ENCODE results near the gene F9.

The F9 gene

DNA sequence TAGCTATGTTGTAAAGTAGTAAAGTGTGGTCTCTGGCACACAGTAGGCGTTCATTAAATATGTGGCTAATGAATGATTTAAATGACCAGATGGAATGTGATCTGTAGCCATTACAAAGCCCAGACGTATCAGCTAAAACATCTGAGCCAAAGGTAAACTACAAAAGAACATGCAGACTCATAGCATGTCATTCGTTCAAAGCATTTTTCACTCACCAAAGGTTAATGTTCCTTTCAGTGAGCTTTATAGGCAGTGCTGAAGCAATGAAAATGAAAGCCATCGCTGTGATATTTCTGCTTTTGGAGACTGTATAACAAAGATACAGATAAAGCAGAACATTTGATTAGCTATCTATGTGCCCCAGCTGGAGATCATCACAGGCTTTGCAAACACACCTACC is 50.5 kb downstream of the F9 start:
- H3K79me1 ChIP-seq (replicated peaks; ENCODE audit: low read length, poor library complexity, severe bottlenecking): no peaks in the 10 kb centered on the region
- no peak overlapping the region for H2BK120ac ChIP-seq (ENCODE audit: low read depth, low read length)
- H2AK5ac ChIP-seq (ENCODE audit: low read length, severe bottlenecking): no peak overlapping the region
- no peak overlapping the region for H3K18ac ChIP-seq (ENCODE audit: low read depth in 1 of 2, low read length in 2 of 2)
- H3K4me1 ChIP-seq (ENCODE audit: control insufficient read depth, insufficient read depth, low read depth, low read length): no peaks in the 10 kb centered on the region
- no CpG with 5 or more reads among the region's 4 CpGs for WGBS
- no peak overlapping the region for H2AFZ ChIP-seq (ENCODE audit: low read depth, low read length)
- H4K8ac ChIP-seq (ENCODE audit: low read length): no peak overlapping the region
- DNase-seq: no peak
- H3K4me2 ChIP-seq (ENCODE audit: low read length, poor library complexity, severe bottlenecking): no peak overlapping the region
- H3K9me3 ChIP-seq (ENCODE audit: control insufficient read depth, low read length): no peaks in the 10 kb centered on the region
- no peak overlapping the region for H3K9ac ChIP-seq (ENCODE audit: low read length)
- no peak overlapping the region for H3K4me3 ChIP-seq (ENCODE audit: insufficient read depth in 1 of 2, low read depth in 1 of 2, low read length in 2 of 2)
- no peak overlapping the region for H3K4ac ChIP-seq (ENCODE audit: low read depth in 1 of 2, low read length in 2 of 2)
- H2BK5ac ChIP-seq (ENCODE audit: low read depth, low read length, poor library complexity, severe bottlenecking): no peak overlapping the region
- no peak overlapping the region for H2BK15ac ChIP-seq (ENCODE audit: low read depth, poor library complexity, severe bottlenecking)
- H3K14ac ChIP-seq (ENCODE audit: low read length in 2 of 2): no peak overlapping the region
- no peaks in the 10 kb centered on the region for H3K27me3 ChIP-seq (ENCODE audit: control insufficient read depth in 1 of 2, insufficient read depth in 1 of 2, low read length in 2 of 2)
- no peaks in the 10 kb centered on the region for H3K36me3 ChIP-seq (ENCODE audit: control insufficient read depth in 1 of 2, insufficient read depth in 2 of 2, low read depth in 1 of 2, low read length in 2 of 2)
- H3K23ac ChIP-seq (ENCODE audit: low read length in 2 of 2): no peak overlapping the region
- no peak overlapping the region for H4K91ac ChIP-seq (ENCODE audit: low read length)
- H2BK12ac ChIP-seq (ENCODE audit: low read length in 2 of 2): no peak overlapping the region
- H3K27ac ChIP-seq (ENCODE audit: low read length, poor library complexity, severe bottlenecking): no peak overlapping the region

DNA sequence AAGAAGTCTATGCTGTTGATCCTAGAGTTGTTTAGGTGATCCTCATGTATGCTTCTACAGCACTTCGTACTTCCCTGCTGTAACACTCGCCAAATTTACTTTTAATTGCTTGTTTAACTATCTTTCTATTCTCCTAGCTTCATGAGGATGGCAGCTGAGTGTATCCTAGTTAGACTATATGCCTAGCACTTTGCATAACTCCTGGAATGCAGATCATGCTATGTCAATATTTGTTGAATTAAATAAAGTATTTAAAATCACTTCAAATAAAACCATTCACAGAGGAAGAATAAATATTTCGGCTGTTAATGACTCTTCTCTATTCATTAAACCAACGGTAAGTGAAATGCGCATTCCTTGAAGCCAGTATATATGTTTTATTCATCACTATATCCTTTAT is 55.1 kb downstream of the F9 start:
- Histone ChIP-seq H2AK5ac (ENCODE audit: low read length, severe bottlenecking) (no peak overlapping the region), H3K36me3 (ENCODE audit: control insufficient read depth in 1 of 2, insufficient read depth in 2 of 2, low read depth in 1 of 2, low read length in 2 of 2) (no peaks in the 10 kb centered on the region), H2BK15ac (ENCODE audit: low read depth, poor library complexity, severe bottlenecking) (no peak overlapping the region), H4K91ac (ENCODE audit: low read length) (no peak overlapping the region), H3K14ac (ENCODE audit: low read length in 2 of 2) (no peak overlapping the region), H3K9me3 (ENCODE audit: control insufficient read depth, low read length) (no peaks in the 10 kb centered on the region), H4K8ac (ENCODE audit: low read length) (no peak overlapping the region), H3K79me1 (replicated peaks; ENCODE audit: low read length, poor library complexity, severe bottlenecking) (no peaks in the 10 kb centered on the region), H3K4ac (ENCODE audit: low read depth in 1 of 2, low read length in 2 of 2) (no peak overlapping the region), H2BK12ac (ENCODE audit: low read length in 2 of 2) (no peak overlapping the region), H3K9ac (ENCODE audit: low read length) (no peak overlapping the region), H3K4me3 (ENCODE audit: insufficient read depth in 1 of 2, low read depth in 1 of 2, low read length in 2 of 2) (no peak overlapping the region), H3K23ac (ENCODE audit: low read length in 2 of 2) (no peak overlapping the region), H3K27ac (ENCODE audit: low read length, poor library complexity, severe bottlenecking) (no peak overlapping the region), H2AFZ (ENCODE audit: low read depth, low read length) (no peak overlapping the region), H2BK5ac (ENCODE audit: low read depth, low read length, poor library complexity, severe bottlenecking) (no peak overlapping the region), H3K18ac (ENCODE audit: low read depth in 1 of 2, low read length in 2 of 2) (no peak overlapping the region), H2BK120ac (ENCODE audit: low read depth, low read length) (no peak overlapping the region), H3K4me2 (ENCODE audit: low read length, poor library complexity, severe bottlenecking) (no peak overlapping the region), H3K4me1 (ENCODE audit: control insufficient read depth, insufficient read depth, low read depth, low read length) (no peaks in the 10 kb centered on the region), H3K27me3 (ENCODE audit: control insufficient read depth in 1 of 2, insufficient read depth in 1 of 2, low read length in 2 of 2) (no peaks in the 10 kb centered on the region)
- no peak for DNase-seq
- 100% methylated on average over 2 of the region's 5 CpGs for WGBS

DNA sequence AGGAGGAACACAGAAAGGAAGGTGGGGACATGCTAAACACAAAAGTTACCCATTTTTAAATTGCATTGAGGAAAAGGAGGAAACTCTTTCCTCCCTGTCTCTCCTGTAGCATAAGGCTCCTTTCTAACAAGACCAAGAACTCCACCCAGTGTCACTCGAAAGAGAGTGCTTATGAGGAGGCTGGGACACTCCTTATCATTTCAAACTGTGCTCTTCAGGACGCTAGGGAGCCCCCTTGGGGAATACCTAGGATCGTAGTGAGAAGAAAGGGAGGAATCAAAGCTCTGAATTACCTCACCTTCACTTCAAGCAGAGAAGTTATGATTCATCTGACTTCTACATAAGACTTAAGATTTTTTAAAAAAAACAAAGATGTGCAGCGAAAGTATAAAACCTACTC is 65.5 kb downstream of the F9 start:
- H3K36me3 ChIP-seq (ENCODE audit: control insufficient read depth in 1 of 2, insufficient read depth in 2 of 2, low read depth in 1 of 2, low read length in 2 of 2): no peaks in the 10 kb centered on the region
- no peak overlapping the region for H2BK15ac ChIP-seq (ENCODE audit: low read depth, poor library complexity, severe bottlenecking)
- no peaks in the 10 kb centered on the region for H3K27me3 ChIP-seq (ENCODE audit: control insufficient read depth in 1 of 2, insufficient read depth in 1 of 2, low read length in 2 of 2)
- no peak overlapping the region for H3K4me2 ChIP-seq (ENCODE audit: low read length, poor library complexity, severe bottlenecking)
- no peak overlapping the region for H2BK12ac ChIP-seq (ENCODE audit: low read length in 2 of 2)
- H3K9ac ChIP-seq (ENCODE audit: low read length): no peak overlapping the region
- no peaks in the 10 kb centered on the region for H3K4me1 ChIP-seq (ENCODE audit: control insufficient read depth, insufficient read depth, low read depth, low read length)
- no peak overlapping the region for H3K27ac ChIP-seq (ENCODE audit: low read length, poor library complexity, severe bottlenecking)
- no peak overlapping the region for H2AFZ ChIP-seq (ENCODE audit: low read depth, low read length)
- H3K79me1 ChIP-seq (replicated peaks; ENCODE audit: low read length, poor library complexity, severe bottlenecking): no peaks in the 10 kb centered on the region
- WGBS: 78% methylated on average over 1 of the region's 4 CpGs
- no peak overlapping the region for H4K91ac ChIP-seq (ENCODE audit: low read length)
- DNase-seq: no peak
- no peaks in the 10 kb centered on the region for H3K9me3 ChIP-seq (ENCODE audit: control insufficient read depth, low read length)
- H2BK5ac ChIP-seq (ENCODE audit: low read depth, low read length, poor library complexity, severe bottlenecking): no peak overlapping the region
- no peak overlapping the region for H3K18ac ChIP-seq (ENCODE audit: low read depth in 1 of 2, low read length in 2 of 2)
- no peak overlapping the region for H2BK120ac ChIP-seq (ENCODE audit: low read depth, low read length)
- no peak overlapping the region for H3K14ac ChIP-seq (ENCODE audit: low read length in 2 of 2)
- H3K4ac ChIP-seq (ENCODE audit: low read depth in 1 of 2, low read length in 2 of 2): no peak overlapping the region
- H3K4me3 ChIP-seq (ENCODE audit: insufficient read depth in 1 of 2, low read depth in 1 of 2, low read length in 2 of 2): no peak overlapping the region
- no peak overlapping the region for H4K8ac ChIP-seq (ENCODE audit: low read length)
- no peak overlapping the region for H3K23ac ChIP-seq (ENCODE audit: low read length in 2 of 2)
- no peak overlapping the region for H2AK5ac ChIP-seq (ENCODE audit: low read length, severe bottlenecking)

DNA sequence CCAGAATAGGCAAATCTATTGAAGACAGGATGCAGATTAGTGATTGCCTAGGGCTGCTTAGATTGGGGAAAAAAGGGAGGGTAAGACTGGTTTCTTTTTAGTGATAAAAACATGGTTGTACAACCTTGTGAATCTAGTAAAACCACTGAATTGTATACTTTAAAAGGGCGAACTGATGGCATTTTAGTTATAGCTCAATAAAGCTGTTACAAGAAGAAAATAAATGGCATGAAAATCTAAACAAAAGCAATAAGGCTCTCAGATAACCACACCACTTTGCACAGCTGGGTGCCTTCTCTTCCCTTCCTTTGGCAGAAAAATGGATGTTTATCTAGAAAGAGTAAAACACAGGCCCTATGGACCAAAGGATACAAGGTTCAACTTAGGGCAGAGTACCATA is 69.6 kb downstream of the F9 start:
- Histone ChIP-seq H3K9me3 (ENCODE audit: control insufficient read depth, low read length) (no peaks in the 10 kb centered on the region), H3K4me2 (ENCODE audit: low read length, poor library complexity, severe bottlenecking) (no peak overlapping the region), H3K27me3 (ENCODE audit: control insufficient read depth in 1 of 2, insufficient read depth in 1 of 2, low read length in 2 of 2) (no peaks in the 10 kb centered on the region), H2BK120ac (ENCODE audit: low read depth, low read length) (no peak overlapping the region), H4K8ac (ENCODE audit: low read length) (no peak overlapping the region), H3K23ac (ENCODE audit: low read length in 2 of 2) (no peak overlapping the region), H2AFZ (ENCODE audit: low read depth, low read length) (no peak overlapping the region), H2BK12ac (ENCODE audit: low read length in 2 of 2) (no peak overlapping the region), H2BK15ac (ENCODE audit: low read depth, poor library complexity, severe bottlenecking) (no peak overlapping the region), H2BK5ac (ENCODE audit: low read depth, low read length, poor library complexity, severe bottlenecking) (no peak overlapping the region), H3K18ac (ENCODE audit: low read depth in 1 of 2, low read length in 2 of 2) (no peak overlapping the region), H3K27ac (ENCODE audit: low read length, poor library complexity, severe bottlenecking) (no peak overlapping the region), H3K4me1 (ENCODE audit: control insufficient read depth, insufficient read depth, low read depth, low read length) (no peaks in the 10 kb centered on the region), H2AK5ac (ENCODE audit: low read length, severe bottlenecking) (no peak overlapping the region), H3K36me3 (ENCODE audit: control insufficient read depth in 1 of 2, insufficient read depth in 2 of 2, low read depth in 1 of 2, low read length in 2 of 2) (no peaks in the 10 kb centered on the region), H3K14ac (ENCODE audit: low read length in 2 of 2) (no peak overlapping the region), H3K4ac (ENCODE audit: low read depth in 1 of 2, low read length in 2 of 2) (no peak overlapping the region), H3K4me3 (ENCODE audit: insufficient read depth in 1 of 2, low read depth in 1 of 2, low read length in 2 of 2) (no peak overlapping the region), H3K9ac (ENCODE audit: low read length) (no peak overlapping the region), H4K91ac (ENCODE audit: low read length) (no peak overlapping the region), H3K79me1 (replicated peaks; ENCODE audit: low read length, poor library complexity, severe bottlenecking) (no peaks in the 10 kb centered on the region)
- no peak for DNase-seq
- no CpG with 5 or more reads among the region's 1 CpG for WGBS
